Right ventricle myocardium inferior (tissue), 1 donor: Measurements from ENCODE around the gene SLC44A5. TPM values are rescaled to one million over a fixed set of nuclear protein-coding genes. Genes with fewer than 3 reads are reported as not detected.

Experiments used
- ATAC-seq: fragments of 200-7000 bp; cut with Tn5 transposase; one replicate; pipeline ENCODE4 v1.9.1; 2020; ENCODE audit warnings: mild to moderate bottlenecking, moderate library complexity
- DNase-seq: peaks from one replicate; pipeline ENCODE4 v3.0.0; 2021; ENCODE audit errors: missing footprints
- intact Hi-C: fragments of 100-400 bp; cut with DNase I; formaldehyde crosslinking; loops from one replicate; pipeline ENCODE4 v1.11.0; 2022
- total RNA-seq: library from RNA; stranded (reverse); fragmentation: NEBNext Ultra II Directional; extraction: Animal tissue kit (Norgen Biotek cat#: 25700); gene quantifications from one replicate; pipeline ENCODE4 v1.2.1, GENCODE V29; 2021
- donor health status: DM: no; HTN: yes; CAD: no; lungs with severe emphysema.

Gene SLC44A5
- total RNA-seq, 1 donor from 2014 or later: 1.8 TPM

DNA sequence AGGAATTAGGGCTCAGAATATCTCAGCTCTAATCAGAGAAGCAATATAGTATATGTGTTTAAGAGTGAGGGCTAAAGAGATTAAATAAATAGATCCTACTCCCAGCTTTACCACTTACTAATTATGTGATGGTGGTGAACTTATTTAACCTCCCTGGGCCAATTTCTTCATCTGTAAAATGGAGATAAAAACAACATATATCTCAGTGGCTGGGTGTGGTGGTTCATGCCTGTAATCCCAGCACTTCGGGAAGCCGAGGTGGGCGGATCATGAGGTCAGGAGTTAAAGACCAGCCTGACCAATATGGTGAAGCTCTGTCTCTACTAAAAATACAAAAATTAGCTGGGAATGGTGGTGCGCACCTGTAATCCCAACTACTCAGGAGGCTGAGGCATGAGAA, 135.2 kb downstream of the SLC44A5 start:
- ATAC-seq (no peak), DNase-seq (no peak)
- intact Hi-C loops: no loop called here

- DNase-seq (no peak), ATAC-seq (no peak)
- intact Hi-C loops: no loop called here
Measured at GRCh38 chr1:75472971-75473603, 137.8 kb downstream of the SLC44A5 start.

- intact Hi-C loops: no loop called here
- DNase-seq (no peak), ATAC-seq (no peak)
Measured at GRCh38 chr1:75472089-75472970, 138.6 kb downstream of the SLC44A5 start.

GRCh38 chr1:75471252-75471651, 139.7 kb downstream of the SLC44A5 start:
- DNase-seq (no peak), ATAC-seq (no peak)
- intact Hi-C loops: no loop called here

DNA sequence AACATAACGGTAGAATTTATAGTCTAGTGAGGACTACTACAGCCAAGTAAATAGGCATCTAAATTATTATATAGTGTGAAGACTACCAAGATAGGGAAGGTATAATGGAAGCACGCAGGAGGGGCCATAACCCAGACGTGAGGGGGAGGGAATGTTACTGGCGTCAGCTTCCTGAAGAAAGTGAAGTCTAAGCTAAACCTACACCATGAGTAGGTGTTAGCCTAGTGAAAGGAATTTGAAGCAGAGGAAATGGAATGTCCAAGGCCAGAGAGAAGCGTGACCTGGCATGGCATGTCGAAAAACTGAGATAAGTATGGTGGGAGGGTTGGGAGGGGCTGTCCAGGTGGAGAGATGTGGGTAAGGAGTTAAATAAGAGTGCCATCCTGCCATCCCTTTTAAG, 140.5 kb downstream of the SLC44A5 start:
- no peak for DNase-seq
- intact Hi-C loops: no loop called here
- ATAC-seq: no peak

- no peak for ATAC-seq
- no peak for DNase-seq
Measured at GRCh38 chr1:75469586-75470173, 141.2 kb downstream of the SLC44A5 start.

GRCh38 chr1:75461808-75462325, 149.0 kb downstream of the SLC44A5 start:
- no peak for DNase-seq
- ATAC-seq: no peak

More at GRCh38 chr1:75469586-75470173, 141.2 kb downstream of the SLC44A5 start:
- intact Hi-C loops: no loop called here

GRCh38 chr1:75449998-75450397, 160.9 kb downstream of the SLC44A5 start:
- intact Hi-C loops: no loop called here
- DNase-seq: no peak
- no peak for ATAC-seq

More at GRCh38 chr1:75461808-75462325, 149.0 kb downstream of the SLC44A5 start:
- intact Hi-C loops: no loop called here

DNA sequence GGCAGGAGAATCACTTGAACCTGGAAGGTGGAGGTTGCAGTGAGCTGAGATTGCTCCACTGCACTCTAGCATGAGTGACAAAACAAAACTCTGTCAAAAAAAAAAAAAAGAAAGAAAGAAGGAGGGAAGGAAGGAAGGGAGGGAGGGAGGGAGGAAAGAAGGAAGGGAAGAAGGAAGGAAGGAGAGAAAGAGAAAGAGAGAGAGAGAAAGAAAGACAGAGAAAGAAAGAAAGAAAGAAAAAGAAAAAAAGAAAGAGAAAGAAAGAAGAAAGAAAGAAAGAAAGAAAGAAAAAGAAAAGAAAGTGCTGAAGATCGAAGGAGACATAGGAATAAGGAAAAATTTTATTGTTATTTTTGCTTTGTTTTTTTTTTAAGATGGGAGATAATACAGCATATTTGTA, 166.7 kb downstream of the SLC44A5 start:
- DNase-seq (no peak), ATAC-seq (no peak)
- intact Hi-C loops: no loop called here

DNA sequence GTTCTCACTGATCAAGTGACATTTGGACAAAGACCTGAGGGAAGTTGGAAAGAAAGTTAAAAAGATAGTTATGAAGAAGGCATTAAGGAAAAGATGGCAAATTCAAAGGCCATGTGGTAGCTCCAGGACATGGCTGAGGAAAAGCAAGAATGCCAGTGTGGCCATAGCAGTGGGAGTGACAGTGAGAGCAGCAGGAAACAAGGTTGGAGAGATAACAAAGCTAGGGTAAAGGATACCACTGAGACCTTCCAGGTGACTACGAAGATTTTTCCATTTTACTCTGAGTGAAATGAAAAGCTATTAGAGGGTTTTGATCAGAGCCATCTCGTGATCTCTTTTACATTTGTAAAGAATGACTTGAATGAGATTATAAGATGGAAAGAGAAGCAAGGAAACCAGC, 170.6 kb downstream of the SLC44A5 start:
- ATAC-seq: no peak
- intact Hi-C loops: no loop called here
- DNase-seq: no peak

- intact Hi-C loops: no loop called here
- ATAC-seq (no peak), DNase-seq (no peak)
Measured at GRCh38 chr1:75438355-75438754, 172.6 kb downstream of the SLC44A5 start.

DNA sequence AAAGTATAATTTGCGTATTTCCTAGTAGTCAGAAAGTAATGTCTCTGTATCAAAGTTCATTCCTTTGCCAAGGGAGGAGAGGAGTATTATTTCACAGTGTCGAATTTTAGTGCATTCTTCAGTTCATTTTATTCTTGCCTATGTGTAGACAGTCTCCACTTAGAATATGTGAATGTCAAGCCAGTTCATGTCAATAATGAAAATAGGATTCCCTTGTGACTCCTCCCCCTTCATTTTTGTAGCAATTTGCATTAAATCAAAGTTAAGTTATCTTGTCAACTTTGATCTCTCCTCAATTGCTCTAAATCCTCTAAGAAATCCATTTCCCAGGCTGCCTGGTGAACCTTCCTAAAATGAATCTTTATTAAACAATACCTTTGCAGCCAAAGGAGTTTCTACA, 179.1 kb downstream of the SLC44A5 start:
- intact Hi-C loops: no loop called here
- DNase-seq (no peak), ATAC-seq (no peak)

- no peak for DNase-seq
- ATAC-seq: no peak
Measured at GRCh38 chr1:75430526-75430925, 180.4 kb downstream of the SLC44A5 start.

GRCh38 chr1:75426688-75427087, 184.2 kb downstream of the SLC44A5 start:
- ATAC-seq (no peak), DNase-seq (no peak)
- intact Hi-C loops: no loop called here

More at GRCh38 chr1:75430526-75430925, 180.4 kb downstream of the SLC44A5 start:
- intact Hi-C loops: no loop called here

DNA sequence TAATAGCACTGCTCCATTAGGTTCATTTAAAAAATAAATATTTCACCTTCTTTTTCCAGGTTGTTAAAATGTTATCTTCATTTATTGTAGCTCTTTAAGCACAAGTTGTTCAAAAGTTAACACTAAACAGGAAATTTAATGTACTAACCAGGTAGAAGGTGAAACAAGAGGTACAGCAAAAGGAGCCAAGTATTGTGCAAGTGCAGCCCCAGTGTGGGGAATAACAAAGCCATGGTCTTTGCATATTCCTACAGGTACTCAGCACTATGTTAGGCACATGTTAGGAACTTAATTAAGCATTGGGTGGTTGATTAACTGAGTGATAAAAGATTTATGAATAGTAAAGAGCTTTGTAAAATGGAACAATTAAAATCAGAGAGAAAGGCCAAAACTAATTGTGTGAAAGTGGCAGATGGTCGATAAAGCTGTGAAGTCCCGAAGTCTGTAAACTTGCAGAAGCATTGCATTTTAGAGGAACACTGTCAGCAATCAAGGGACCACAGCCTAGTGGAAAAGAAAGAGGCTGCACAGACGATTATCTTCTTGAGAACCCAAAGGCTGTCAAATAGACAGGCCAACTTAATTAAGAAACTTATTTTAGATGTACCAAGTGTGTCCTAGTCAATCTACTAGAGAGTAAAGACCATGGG, 185.8 kb downstream of the SLC44A5 start:
- no peak for DNase-seq
- ATAC-seq: no peak
- intact Hi-C loops: no loop called here

- ATAC-seq: no peak
- DNase-seq: no peak
- intact Hi-C loops: no loop called here
Measured at GRCh38 chr1:75423616-75424015, 187.3 kb downstream of the SLC44A5 start.

DNA sequence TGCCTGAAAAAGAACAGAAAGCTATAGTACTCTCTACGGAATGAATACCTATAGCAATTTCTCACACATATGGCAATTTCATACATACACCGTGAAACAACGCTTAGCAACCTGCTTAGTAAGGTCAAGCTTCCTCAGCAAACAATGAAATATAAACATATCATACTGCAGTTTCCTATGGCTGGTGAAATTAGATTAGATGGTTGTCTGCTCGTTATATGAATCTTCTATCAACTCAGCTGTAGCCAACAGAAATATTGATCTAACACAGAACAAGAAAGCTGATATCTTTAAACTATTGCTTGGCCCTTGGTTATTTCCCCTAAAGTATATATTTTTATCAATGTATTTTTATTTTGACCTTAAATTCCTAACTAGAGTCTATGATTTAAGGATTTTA, 187.8 kb downstream of the SLC44A5 start:
- ATAC-seq: no peak
- intact Hi-C loops: no loop called here
- no peak for DNase-seq

GRCh38 chr1:75421371-75421770, 189.5 kb downstream of the SLC44A5 start:
- no peak for DNase-seq
- ATAC-seq: no peak
- intact Hi-C loops: no loop called here

GRCh38 chr1:75415187-75415586, 195.7 kb downstream of the SLC44A5 start:
- intact Hi-C loops: no loop called here
- DNase-seq: no peak
- no peak for ATAC-seq
